H9 (cell line): ENCODE results near the gene FUT1. TPM values are rescaled to one million over a fixed set of nuclear protein-coding genes. Genes with fewer than 3 reads are reported as not detected.

Experiments used
- DNase-seq: peaks from one replicate; pipeline ENCODE4 v3.0.0-alpha.2; 2017
- H2AFZ ChIP-seq: one replicate; pipeline ENCODE4 v1.6.1; 2013; ENCODE audit warnings: mild to moderate bottlenecking, low read length, control low read depth, moderate library complexity
- H2AK5ac ChIP-seq: 2 replicates; pipeline ENCODE4 v1.6.1; 2013; ENCODE audit warnings: low read length, control low read depth, mixed read lengths; ENCODE audit not compliant: insufficient read length
- H2BK120ac ChIP-seq: one replicate; pipeline ENCODE4 v1.6.1; 2013; ENCODE audit warnings: low read depth, mild to moderate bottlenecking, low read length, control low read depth, inconsistent platforms; ENCODE audit not compliant: poor library complexity, severe bottlenecking
- H2BK12ac ChIP-seq: 2 replicates; pipeline ENCODE4 v1.6.1; 2013; ENCODE audit warnings: low read length, control low read depth, mixed read lengths, low read depth; ENCODE audit not compliant: insufficient read length
- H2BK15ac ChIP-seq: 2 replicates; pipeline ENCODE4 v1.6.1; 2013; ENCODE audit warnings: low read depth, low read length, control low read depth
- H2BK20ac ChIP-seq: one replicate; pipeline ENCODE4 v1.6.1; 2013; ENCODE audit warnings: low read depth, mild to moderate bottlenecking, low read length, control low read depth, inconsistent platforms; ENCODE audit not compliant: poor library complexity, severe bottlenecking
- H2BK5ac ChIP-seq: 2 replicates; pipeline ENCODE4 v1.6.1; 2013; ENCODE audit warnings: low read length, control low read depth, mixed read lengths; ENCODE audit not compliant: insufficient read length
- H3K14ac ChIP-seq: 2 replicates; pipeline ENCODE4 v1.6.1; 2013; ENCODE audit warnings: low read length, control low read depth; ENCODE audit not compliant: insufficient read depth
- H3K18ac ChIP-seq: 2 replicates; pipeline ENCODE4 v1.6.1; 2013; ENCODE audit warnings: low read depth, mild to moderate bottlenecking, mixed read lengths, low read length, control low read depth; ENCODE audit not compliant: insufficient read length
- H3K23ac ChIP-seq: 2 replicates; pipeline ENCODE4 v1.6.1; 2013; ENCODE audit warnings: low read length, control low read depth, mixed read lengths, low read depth; ENCODE audit not compliant: insufficient read length
- H3K23me2 ChIP-seq: 2 replicates; pipeline ENCODE4 v1.6.1; 2013; ENCODE audit warnings: low read depth, mild to moderate bottlenecking, mixed read lengths, low read length, control low read depth; ENCODE audit not compliant: insufficient read length, poor library complexity, severe bottlenecking
- H3K27ac ChIP-seq: 2 replicates; pipeline ENCODE4 v1.5.1; 2013; ENCODE audit warnings: low read length, control low read depth, mixed read lengths, low read depth; ENCODE audit not compliant: insufficient read length
- H3K27me3 ChIP-seq: 2 replicates; pipeline ENCODE4 v1.6.1; 2013; ENCODE audit warnings: low read length, control low read depth, inconsistent platforms; ENCODE audit not compliant: insufficient read depth
- H3K4ac ChIP-seq: 2 replicates; pipeline ENCODE4 v1.6.1; 2013; ENCODE audit warnings: low read depth, mild to moderate bottlenecking, control low read depth, inconsistent platforms, low read length, moderate library complexity
- H3K4me1 ChIP-seq: 2 replicates; pipeline ENCODE4 v1.6.1; 2013; ENCODE audit warnings: low read length, control low read depth, inconsistent platforms; ENCODE audit not compliant: insufficient read depth
- H3K4me2 ChIP-seq: 2 replicates; pipeline ENCODE4 v1.6.1; 2013; ENCODE audit warnings: low read length, control low read depth, mixed read lengths; ENCODE audit not compliant: insufficient read length, insufficient read depth
- H3K56ac ChIP-seq: 2 replicates; pipeline ENCODE4 v1.6.1; 2013; ENCODE audit warnings: low read depth, mild to moderate bottlenecking, mixed read lengths, low read length, control low read depth; ENCODE audit not compliant: insufficient read length
- H3K79me1 ChIP-seq: 2 replicates; pipeline ENCODE4 v1.6.1; 2013; ENCODE audit warnings: low read depth, mild to moderate bottlenecking, moderate library complexity, low read length, control low read depth, inconsistent platforms; ENCODE audit not compliant: insufficient read depth, poor library complexity, severe bottlenecking
- H3K79me2 ChIP-seq: 2 replicates; pipeline ENCODE4 v1.6.1; 2013; ENCODE audit warnings: low read length, control low read depth, inconsistent platforms; ENCODE audit not compliant: insufficient read depth
- H3K9ac ChIP-seq: 2 replicates; pipeline ENCODE4 v1.6.1; 2013; ENCODE audit warnings: low read length, control low read depth, mixed read lengths; ENCODE audit not compliant: insufficient read length; ENCODE audit errors: extremely low read depth
- H3K9me3 ChIP-seq: one replicate; pipeline ENCODE4 v1.6.1; 2013; ENCODE audit warnings: low read depth, low read length, inconsistent platforms; ENCODE audit not compliant: control insufficient read depth
- H3T11ph ChIP-seq: one replicate; pipeline ENCODE4 v1.6.1; 2013; ENCODE audit warnings: mild to moderate bottlenecking, low read length, control low read depth, inconsistent platforms
- H4K20me1 ChIP-seq: one replicate; pipeline ENCODE4 v1.6.1; 2013; ENCODE audit not compliant: control insufficient read depth, insufficient read length, insufficient read depth
- H4K5ac ChIP-seq: 2 replicates; pipeline ENCODE4 v1.6.1; 2013; ENCODE audit warnings: low read depth, mild to moderate bottlenecking, mixed read lengths, low read length, control low read depth; ENCODE audit not compliant: insufficient read length
- H4K8ac ChIP-seq: replicated peaks from 2 replicates; pipeline ENCODE4 v1.6.1; 2013; ENCODE audit warnings: low read length, control low read depth, mixed read lengths, low read depth; ENCODE audit not compliant: insufficient read length
- H4K91ac ChIP-seq: 2 replicates; pipeline ENCODE4 v1.6.1; 2013; ENCODE audit warnings: low read depth, mild to moderate bottlenecking, moderate library complexity, mixed read lengths, low read length, control low read depth; ENCODE audit not compliant: insufficient read length
- H3K27ac Mint-ChIP-seq, 3 experiments: 2 replicates in 2 of 3; 3 replicates in 1 of 3; pipeline ENCODE4 v1.8.0; 2020 to 2021; ENCODE audit warnings: mixed read lengths in 3 of 3, mild to moderate bottlenecking in 1 of 3, moderate library complexity in 1 of 3
- H3K27me3 Mint-ChIP-seq: 2 replicates; pipeline ENCODE4 v1.8.0; 2021; ENCODE audit warnings: low read depth, mild to moderate bottlenecking, moderate library complexity, mixed read lengths
- H3K36me3 Mint-ChIP-seq, 3 experiments: 2 replicates in 2 of 3; 3 replicates in 1 of 3; pipeline ENCODE4 v1.8.0; 2020 to 2021; ENCODE audit warnings: low read depth in 3 of 3, mixed read lengths in 3 of 3; ENCODE audit not compliant: insufficient read depth in 1 of 3
- H3K4me1 Mint-ChIP-seq, 2 experiments: 2 replicates each; pipeline ENCODE4 v1.8.0; 2020; ENCODE audit warnings: mixed read lengths in 2 of 2
- H3K4me3 Mint-ChIP-seq, 2 experiments: 2 replicates in 1 of 2; 3 replicates in 1 of 2; pipeline ENCODE4 v1.8.0; 2020 to 2021; ENCODE audit warnings: mild to moderate bottlenecking in 2 of 2, mixed read lengths in 2 of 2, moderate library complexity in 1 of 2
- H3K9me3 Mint-ChIP-seq, 2 experiments: 2 replicates in 1 of 2; 3 replicates in 1 of 2; pipeline ENCODE4 v1.8.0; 2020; ENCODE audit warnings: mild to moderate bottlenecking in 2 of 2, mixed read lengths in 2 of 2, moderate library complexity in 1 of 2
- CTCF ChIP-seq: fragments of 200-600 bp; sonication (generic); conservative IDR thresholded peaks from 3 replicates; pipeline ENCODE4 v1.8.0; 2021; ENCODE audit warnings: antibody characterized with exemption, mild to moderate bottlenecking
- WGBS: extraction: QIAGEN DNeasy Blood & Tissue Kit; methylation state at CpG from one replicate; pipeline ENCODE4 v1.1.7; 2013; ENCODE audit warnings: missing lambda C conversion rate, low lambda C conversion rate, mixed read lengths; ENCODE audit not compliant: insufficient read length; ENCODE audit errors: extremely low coverage; 5-methylcytosine and 5-hydroxymethylcytosine counted together
- total RNA-seq: library from RNA; stranded (reverse); gene quantifications from 2 replicates; pipeline ENCODE4 v1.2.1, GENCODE V29; 2021

The FUT1 gene
- total RNA-seq, 1 experiment from 2014 or later = 16.1 TPM

GRCh38 chr19:48731452-48731851 lies 21.0 kb downstream of the FUT1 start:
- Histone ChIP-seq H3T11ph (no peak overlapping the region), H2BK12ac (no peak overlapping the region), H2BK15ac (no peak overlapping the region), H3K18ac (no peak overlapping the region), H3K4me2 (no peak overlapping the region), H2BK5ac (no peak overlapping the region), H4K20me1 (no peaks in the 10 kb centered on the region), H2BK20ac (no peak overlapping the region), H3K4ac (no peak overlapping the region), H3K9ac (no peak overlapping the region), H3K9me3 (no peaks in the 10 kb centered on the region), H3K14ac (no peak overlapping the region), H3K4me1 (no peaks in the 10 kb centered on the region), H3K23ac (no peak overlapping the region), H3K79me1 (no peaks in the 10 kb centered on the region), H3K79me2 (no peaks in the 10 kb centered on the region), H3K27me3 (no peaks in the 10 kb centered on the region), H3K27ac (no peak overlapping the region), H4K91ac (no peak overlapping the region), H4K5ac (no peak overlapping the region), H4K8ac (no peak overlapping the region), H2AFZ (no peak overlapping the region), H2AK5ac (no peak overlapping the region), H3K56ac (no peak overlapping the region), H3K23me2 (peaks cover 4% of the 10 kb centered on the region), H2BK120ac (no peak overlapping the region)
- WGBS = no CpG with 5 or more reads among the region's 4 CpGs
- H3K27ac Mint-ChIP-seq = no peak overlapping the region
- DNase-seq = no peak
- no peak for TF ChIP-seq CTCF
- peaks cover 2 to 7% (median 4%) of the 10 kb centered on the region in 3 experiments; a peak in 4 of 7 replicates for H3K36me3 Mint-ChIP-seq
- H3K4me3 Mint-ChIP-seq = no peak overlapping the region
- H3K4me1 Mint-ChIP-seq = peaks cover 3 to 9% of the 10 kb centered on the region in 2 experiments; a peak in 3 of 4 replicates
- peaks cover 4% of the 10 kb centered on the region for H3K27me3 Mint-ChIP-seq
- no peaks in the 10 kb centered on the region for H3K9me3 Mint-ChIP-seq
